GM18858 (cell line): ENCODE data around the gene LRBA.
"Not testable (repeated sequence)": the region's sequence is repeated elsewhere in the genome, so short reads cannot be mapped to it uniquely, and the experiment has no call there.

Experiments
- ATAC-seq: cut with Tn5 transposase; IDR thresholded peaks from one replicate; pipeline ENCODE4 v1.9.1; 2021; ENCODE audit not compliant: unreplicated experiment

The LRBA gene

DNA sequence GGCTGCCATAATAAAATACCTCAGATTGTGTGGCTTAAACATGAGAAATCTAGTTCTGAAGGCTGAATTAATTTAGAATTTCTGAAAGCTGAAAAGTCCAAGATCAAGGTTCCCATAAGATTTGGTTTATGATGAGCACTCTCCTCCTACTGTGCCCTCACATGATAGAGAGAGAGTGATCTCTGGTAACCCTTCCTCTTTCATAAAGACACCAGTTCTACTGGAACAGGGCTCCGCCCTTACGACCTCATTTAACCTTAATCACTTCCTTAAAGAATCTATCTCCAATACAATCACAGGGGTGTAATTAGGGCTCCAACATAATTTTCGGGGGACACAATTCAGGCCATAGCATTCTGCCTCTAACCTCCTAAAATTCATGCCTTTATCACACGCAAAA lies 627.1 kb downstream of the LRBA start:
- ATAC-seq, result no peak

GRCh38 chr4:150386415-150386814 lies 628.7 kb downstream of the LRBA start:
- not testable (repeated sequence) for ATAC-seq

DNA sequence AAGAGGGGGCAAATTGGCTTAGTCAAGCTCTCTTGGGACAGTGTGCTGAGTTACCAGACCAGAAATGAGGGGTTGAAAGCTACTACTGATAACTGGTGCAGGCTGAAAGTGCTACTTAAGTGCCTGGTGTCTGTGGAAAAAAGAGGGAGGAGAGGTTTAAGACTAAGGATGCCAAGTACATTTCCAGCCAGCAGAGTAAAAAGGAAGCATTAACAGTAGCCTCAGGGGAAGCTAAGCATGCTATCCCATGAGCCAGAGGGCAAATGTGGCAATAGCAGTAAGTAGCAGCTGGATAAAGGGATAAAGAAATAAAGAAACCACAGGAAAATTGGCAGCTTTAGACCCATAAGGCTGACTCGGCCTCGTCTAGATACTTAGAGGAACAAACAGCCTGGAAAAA lies 629.5 kb downstream of the LRBA start:
- ATAC-seq, result no peak

GRCh38 chr4:150384249-150384648 lies 630.8 kb downstream of the LRBA start:
- no peak for ATAC-seq

GRCh38 chr4:150382028-150382427 lies 633.1 kb downstream of the LRBA start:
- no peak for ATAC-seq

DNA sequence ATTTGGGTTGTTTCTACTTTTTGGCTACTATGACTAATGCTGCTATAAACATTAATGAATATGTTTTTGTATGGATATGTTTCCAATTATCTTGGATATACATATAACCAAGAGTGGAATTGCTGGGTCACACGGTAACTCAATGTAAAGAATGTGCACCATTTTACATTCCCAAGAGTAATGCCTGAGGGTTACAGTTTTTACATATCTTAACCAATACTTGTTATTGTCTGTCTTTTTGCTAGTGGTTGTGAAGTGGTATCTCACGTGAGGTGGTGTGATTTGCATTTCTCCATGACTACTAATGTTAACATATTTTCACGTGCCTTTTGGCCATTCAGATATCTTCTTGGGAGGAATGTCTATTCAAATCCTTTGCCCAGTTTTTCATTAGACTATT lies 633.5 kb downstream of the LRBA start:
- no peak for ATAC-seq

DNA sequence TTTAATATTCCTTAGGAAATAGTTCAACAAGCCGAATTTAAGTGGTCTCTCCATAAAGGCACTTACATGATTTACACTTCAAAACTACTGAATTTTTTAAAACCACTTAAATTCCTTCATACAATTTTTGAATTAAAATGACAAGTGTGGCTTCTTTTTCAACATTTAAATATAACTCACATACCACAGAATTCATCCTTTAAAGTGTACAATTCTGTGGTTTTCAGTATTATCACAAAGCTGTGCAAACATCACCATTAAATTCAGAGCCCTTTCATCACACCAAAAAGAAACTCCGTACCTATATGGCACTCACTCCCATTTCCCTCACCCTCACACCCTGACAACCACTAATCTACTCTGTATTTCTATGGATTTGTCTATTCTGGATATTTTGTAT lies 634.0 kb downstream of the LRBA start:
- ATAC-seq, result no peak

GRCh38 chr4:150379454-150379853 lies 635.6 kb downstream of the LRBA start:
- no peak for ATAC-seq

DNA sequence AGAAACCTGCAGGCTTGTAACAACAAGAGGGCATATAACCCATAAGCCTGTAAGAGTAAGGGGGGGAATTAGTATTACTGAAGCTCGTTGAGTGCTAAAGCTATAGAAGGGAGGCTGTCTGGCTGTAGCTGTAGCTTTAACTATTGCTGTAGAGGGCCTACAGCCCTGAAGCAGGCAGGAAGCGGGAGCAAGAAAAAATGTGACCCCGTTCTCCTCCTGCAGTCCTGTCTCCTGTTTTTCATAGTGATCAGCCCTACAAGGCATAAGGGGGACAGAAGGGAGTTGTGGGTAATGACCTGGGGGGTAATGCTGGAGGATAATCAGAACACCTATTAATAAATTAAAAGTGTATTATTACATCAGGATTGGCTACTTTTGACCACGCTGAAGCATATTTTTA lies 640.1 kb downstream of the LRBA start:
- ATAC-seq, result no peak

DNA sequence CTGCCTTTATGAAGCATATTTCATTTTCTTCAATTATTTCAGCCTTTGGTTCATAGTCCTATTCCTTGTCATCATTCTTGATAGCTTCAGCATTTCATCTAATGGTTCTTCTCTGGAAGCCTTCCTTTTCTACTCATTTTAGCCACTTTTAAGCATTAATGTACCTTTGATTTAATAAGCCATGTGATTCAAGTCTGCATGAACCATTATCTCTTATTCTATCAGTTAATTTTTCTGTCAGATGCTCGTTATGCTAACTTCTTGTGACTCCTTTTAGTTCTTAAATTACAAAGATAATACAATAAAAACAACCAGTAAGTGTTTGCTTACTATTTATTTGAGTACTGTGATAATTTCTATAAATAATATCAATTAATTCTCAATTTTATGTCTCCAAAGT lies 643.2 kb downstream of the LRBA start:
- no peak for ATAC-seq

GRCh38 chr4:150369434-150370380 lies 645.4 kb downstream of the LRBA start:
- ATAC-seq, result no peak

GRCh38 chr4:150368667-150369066 lies 646.4 kb downstream of the LRBA start:
- no peak for ATAC-seq

GRCh38 chr4:150367326-150367725 lies 647.8 kb downstream of the LRBA start:
- no peak for ATAC-seq

GRCh38 chr4:150366487-150366999 lies 648.5 kb downstream of the LRBA start:
- peak; percentile 65 for ATAC-seq

- ATAC-seq, result no peak
Observed at GRCh38 chr4:150363721-150364688, 651.1 kb downstream of the LRBA start.

DNA sequence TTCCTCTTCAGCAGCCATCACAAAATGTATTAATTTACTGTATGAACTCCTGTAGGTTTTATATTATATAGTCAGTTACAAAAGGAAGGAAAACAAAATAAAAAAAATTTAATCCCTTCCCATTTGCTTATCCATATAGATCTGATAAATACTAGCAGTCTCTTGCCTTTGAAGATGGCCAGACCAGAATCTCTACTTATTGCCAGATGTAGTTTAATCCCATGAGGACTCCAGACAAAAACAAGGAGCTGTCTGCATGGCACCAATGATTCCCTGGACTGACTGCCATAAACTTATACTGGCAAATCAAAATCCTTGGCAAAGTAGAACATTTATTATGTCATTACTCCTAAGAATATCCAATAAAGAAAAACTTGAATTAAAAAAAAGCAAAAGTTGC lies 656.4 kb downstream of the LRBA start:
- ATAC-seq, result no peak

GRCh38 chr4:150357829-150358228 lies 657.3 kb downstream of the LRBA start:
- no peak for ATAC-seq

DNA sequence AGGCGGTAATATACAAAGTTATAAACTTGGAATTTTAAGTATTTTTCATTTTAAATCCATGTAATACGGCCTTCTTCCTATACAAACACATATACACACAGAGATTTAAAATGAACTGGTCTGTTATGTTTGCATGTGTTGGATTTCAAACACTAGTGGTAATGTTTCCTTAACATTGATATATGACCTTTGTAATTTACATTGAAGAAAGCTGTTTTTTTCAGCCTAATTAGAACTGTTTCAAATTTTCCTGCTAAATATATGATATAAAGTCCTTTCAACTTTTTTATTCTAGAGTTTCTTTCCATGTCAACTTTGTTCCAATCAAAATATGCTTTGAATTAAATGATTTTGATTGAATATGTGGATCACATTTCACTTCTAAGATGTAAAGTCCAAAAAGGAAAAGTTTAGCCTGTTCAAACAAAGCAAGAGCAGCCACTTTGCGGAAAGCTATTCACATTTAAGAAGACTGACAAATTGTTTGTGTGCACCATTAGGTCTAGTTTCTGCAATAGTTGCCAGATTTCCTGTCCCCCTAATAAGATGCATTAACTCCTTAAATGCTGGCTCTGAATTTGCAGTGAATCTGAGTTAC lies 659.1 kb downstream of the LRBA start:
- no peak for ATAC-seq

- no peak for ATAC-seq
Observed at GRCh38 chr4:150355418-150355817, 659.7 kb downstream of the LRBA start.

DNA sequence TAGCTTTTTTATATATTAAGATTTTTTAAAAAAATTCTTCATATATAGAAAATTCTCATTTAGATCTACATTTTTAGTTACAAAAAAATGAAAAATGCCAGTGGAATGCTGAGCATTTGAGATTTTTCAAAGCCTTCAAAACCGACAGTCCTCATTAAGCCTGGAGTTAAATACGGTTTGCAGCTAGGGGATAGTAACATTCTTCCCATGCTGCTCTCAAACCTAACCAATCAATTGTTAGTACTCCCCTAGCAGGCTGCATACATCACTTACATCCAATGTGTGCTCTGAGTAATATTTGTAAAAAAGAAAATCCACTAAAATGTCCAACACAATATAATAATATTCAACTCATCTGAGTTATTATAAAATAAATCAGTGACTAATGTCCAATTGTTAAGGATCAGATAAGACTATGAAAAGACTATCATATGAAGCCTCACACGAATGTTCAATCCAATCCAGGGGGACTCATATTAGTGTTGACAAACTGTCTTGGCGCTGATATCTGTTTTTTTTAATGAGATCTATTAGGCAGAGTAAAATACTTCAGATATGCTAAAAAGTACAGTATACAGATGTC lies 660.8 kb downstream of the LRBA start:
- no peak for ATAC-seq

DNA sequence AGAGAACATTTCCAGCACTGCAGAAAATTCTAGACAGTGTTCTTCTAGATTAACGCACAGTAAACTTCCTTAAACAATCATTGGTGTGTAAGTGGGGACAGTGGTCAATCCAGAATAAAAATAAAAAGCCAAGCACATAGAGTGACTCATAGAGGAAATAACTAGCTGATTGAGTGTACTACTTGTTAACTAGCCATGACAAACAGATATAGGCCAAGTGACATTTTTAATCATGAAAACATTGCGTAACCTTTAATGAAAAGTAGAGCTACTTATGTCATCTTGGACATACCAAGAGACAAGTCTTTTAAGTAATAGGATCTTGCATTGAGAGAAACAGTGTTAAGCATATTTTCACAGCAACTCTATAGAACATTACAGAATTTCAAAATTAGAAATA lies 667.0 kb downstream of the LRBA start:
- ATAC-seq, result no peak
